SU-DHL-6 (cell line): Measurements from ENCODE around the gene LMX1A.

Experiments
- H2AFZ ChIP-seq: fragments of 200-600 bp; sonication (generic); 2 replicates; pipeline ENCODE4 v1.6.1; 2014; ENCODE audit warnings: low read depth, mild to moderate bottlenecking, moderate library complexity, mixed read lengths, antibody characterized with exemption, low read length; ENCODE audit not compliant: severe bottlenecking
- H3F3A ChIP-seq: fragments of 200-600 bp; shearing (Covaris generic); 2 replicates; pipeline ENCODE4 v1.6.0; 2016; ENCODE audit warnings: antibody characterized with exemption, mild to moderate bottlenecking; ENCODE audit not compliant: insufficient read depth
- H3K27ac ChIP-seq: fragments of 200-600 bp; sonication (generic); 2 replicates; pipeline ENCODE4 v1.5.1; 2016; ENCODE audit warnings: low read depth, mild to moderate bottlenecking, low read length, moderate library complexity, mixed read lengths
- H3K27me3 ChIP-seq: fragments of 200-600 bp; sonication (generic), shearing (Covaris generic); 2 replicates; pipeline ENCODE4 v1.6.0; 2014; ENCODE audit warnings: mild to moderate bottlenecking, low read length
- H3K36me3 ChIP-seq: fragments of 200-600 bp; sonication (generic); 2 replicates; pipeline ENCODE4 v1.6.1; 2014; ENCODE audit warnings: mild to moderate bottlenecking, low read length, mixed read lengths
- H3K4me2 ChIP-seq: fragments of 300-600, 200-600 bp; shearing (Covaris generic), sonication (generic); 2 replicates; pipeline ENCODE4 v1.6.0; 2014; ENCODE audit warnings: low read length, low read depth, mild to moderate bottlenecking; ENCODE audit not compliant: poor library complexity, severe bottlenecking
- H3K4me3 ChIP-seq: fragments of 200-600 bp; sonication (generic); 2 replicates; pipeline ENCODE4 v1.5.1; 2014; ENCODE audit warnings: antibody characterized with exemption, low read length, mild to moderate bottlenecking, mixed read lengths; ENCODE audit not compliant: insufficient read depth, poor library complexity, severe bottlenecking
- H3K79me2 ChIP-seq: fragments of 200-600 bp; sonication (generic); 2 replicates; pipeline ENCODE4 v1.6.1; 2014; ENCODE audit warnings: mild to moderate bottlenecking, low read length, moderate library complexity; ENCODE audit not compliant: insufficient read depth
- H3K9ac ChIP-seq: fragments of 200-600 bp; sonication (generic); 2 replicates; pipeline ENCODE4 v1.7.0; 2014; ENCODE audit warnings: mild to moderate bottlenecking, low read length
- H3K9me2 ChIP-seq: fragments of 200-600 bp; sonication (generic); replicated peaks from 2 replicates; pipeline ENCODE4 v1.6.1; 2014; ENCODE audit warnings: low read length; ENCODE audit not compliant: insufficient read depth
- H3K9me3 ChIP-seq: fragments of 200-600 bp; sonication (generic); 2 replicates; pipeline ENCODE4 v1.6.1; 2014; ENCODE audit warnings: low read length, mixed read lengths; ENCODE audit not compliant: insufficient read depth
- H4K20me1 ChIP-seq: fragments of 200-600 bp; sonication (generic); 2 replicates; pipeline ENCODE4 v1.6.1; 2014; ENCODE audit warnings: low read depth, mild to moderate bottlenecking, antibody characterized with exemption, low read length, moderate library complexity, mixed read lengths
- CTCF ChIP-seq: fragments of 200-600 bp; sonication (generic); IDR thresholded peaks from one replicate; pipeline ENCODE4 v1.5.1; 2017; ENCODE audit warnings: antibody characterized with exemption, mild to moderate bottlenecking, low read length, moderate library complexity; ENCODE audit not compliant: insufficient read depth, poor library complexity, severe bottlenecking
- EZH2phosphoT487 ChIP-seq: fragments of 200-600 bp; sonication (generic), shearing (Covaris generic); conservative IDR thresholded peaks from 2 replicates; pipeline ENCODE4 v1.6.1; 2018; ENCODE audit warnings: mild to moderate bottlenecking, antibody characterized with exemption, low read length, moderate library complexity, mixed read lengths

Gene LMX1A

GRCh38 chr1:165313903-165314302, 42.6 kb downstream of the LMX1A start:
- no peaks in the 10 kb centered on the region for H3K36me3 ChIP-seq
- no peaks in the 10 kb centered on the region for H4K20me1 ChIP-seq
- H3K27ac ChIP-seq: no peak overlapping the region
- H3K27me3 ChIP-seq: no peaks in the 10 kb centered on the region
- no peak overlapping the region for H3K4me3 ChIP-seq
- no peak overlapping the region for H3K9ac ChIP-seq
- H2AFZ ChIP-seq: no peak overlapping the region
- H3K4me2 ChIP-seq: no peak overlapping the region
- no peaks in the 10 kb centered on the region for H3K9me3 ChIP-seq
- H3K9me2 ChIP-seq: no peaks in the 10 kb centered on the region
- no peaks in the 10 kb centered on the region for H3K79me2 ChIP-seq
- TF ChIP-seq EZH2phosphoT487: no peak
- H3F3A ChIP-seq: no peaks in the 10 kb centered on the region

- Histone ChIP-seq H3K36me3 (no peaks in the 10 kb centered on the region), H3K27me3 (no peaks in the 10 kb centered on the region), H3K79me2 (no peaks in the 10 kb centered on the region), H3K9me2 (no peaks in the 10 kb centered on the region), H3K9me3 (no peaks in the 10 kb centered on the region), H3F3A (no peaks in the 10 kb centered on the region), H3K9ac (no peak overlapping the region), H3K4me3 (no peak overlapping the region), H3K27ac (no peak overlapping the region), H4K20me1 (no peaks in the 10 kb centered on the region), H2AFZ (no peak overlapping the region), H3K4me2 (no peak overlapping the region)
- TF ChIP-seq CTCF (no peak), EZH2phosphoT487 (no peak)
Measured at GRCh38 chr1:165312591-165312990, 43.9 kb downstream of the LMX1A start.

- H3K27me3 ChIP-seq: no peaks in the 10 kb centered on the region
- H3K9me3 ChIP-seq: no peaks in the 10 kb centered on the region
- H2AFZ ChIP-seq: no peak overlapping the region
- no peak overlapping the region for H3K4me2 ChIP-seq
- no peaks in the 10 kb centered on the region for H3K79me2 ChIP-seq
- H4K20me1 ChIP-seq: no peaks in the 10 kb centered on the region
- no peak overlapping the region for H3K27ac ChIP-seq
- H3K9me2 ChIP-seq: no peaks in the 10 kb centered on the region
- H3K4me3 ChIP-seq: no peak overlapping the region
- TF ChIP-seq CTCF: no peak
- TF ChIP-seq EZH2phosphoT487: no peak
- no peaks in the 10 kb centered on the region for H3F3A ChIP-seq
- no peak overlapping the region for H3K9ac ChIP-seq
- H3K36me3 ChIP-seq: no peaks in the 10 kb centered on the region
Measured at GRCh38 chr1:165306543-165307434, 49.7 kb downstream of the LMX1A start.

GRCh38 chr1:165303386-165303785, 53.1 kb downstream of the LMX1A start:
- Histone ChIP-seq H4K20me1 (no peaks in the 10 kb centered on the region), H3K36me3 (no peaks in the 10 kb centered on the region), H3K9ac (no peak overlapping the region), H3K27me3 (no peaks in the 10 kb centered on the region), H3K4me2 (no peak overlapping the region), H3K9me2 (no peaks in the 10 kb centered on the region), H3K27ac (no peak overlapping the region), H3K79me2 (no peaks in the 10 kb centered on the region), H3K9me3 (no peaks in the 10 kb centered on the region), H3F3A (no peaks in the 10 kb centered on the region), H3K4me3 (no peak overlapping the region), H2AFZ (no peak overlapping the region)
- TF ChIP-seq CTCF: no peak
- TF ChIP-seq EZH2phosphoT487: no peak
